ENCODE measurements around the gene IRAK2.

- TF ChIP-seq POLR2A (IDR thresholded peaks at IDR 0.05), result no peak
- TF ChIP-seq CTCF (IDR thresholded peaks at IDR 0.05), result no peak
Measured at GRCh38 chr3:10177737-10178136, 13.0 kb downstream of the IRAK2 start.
